Raji (cell line): ENCODE measurements around the gene DPP9.

Experiments used
- POLR2A ChIP-seq: IDR thresholded peaks from 2 replicates; pipeline ENCODE4 v1.6.1; 2011; ENCODE audit warnings: low read depth, low read length, control low read depth; ENCODE audit not compliant: insufficient read depth

The DPP9 gene

GRCh38 chr19:4748185-4748584, 24.5 kb upstream of the DPP9 start:
- TF ChIP-seq POLR2A: no peak

GRCh38 chr19:4745986-4746385, 22.3 kb upstream of the DPP9 start:
- no peak for TF ChIP-seq POLR2A

- no peak for TF ChIP-seq POLR2A
These were observed 21.0 kb upstream of the DPP9 start for GRCh38 chr19:4744451-4745174.

- no peak for TF ChIP-seq POLR2A
These were observed 19.3 kb upstream of the DPP9 start for GRCh38 chr19:4742723-4743646.

GRCh38 chr19:4740092-4740491, 16.4 kb upstream of the DPP9 start:
- TF ChIP-seq POLR2A: no peak

- no peak for TF ChIP-seq POLR2A
These were observed 15.1 kb upstream of the DPP9 start for GRCh38 chr19:4738734-4739133.

GRCh38 chr19:4737955-4738600, 14.4 kb upstream of the DPP9 start:
- TF ChIP-seq POLR2A: no peak

GRCh38 chr19:4733755-4734345, 10.2 kb upstream of the DPP9 start:
- no peak for TF ChIP-seq POLR2A

GRCh38 chr19:4732680-4733114, 9.1 kb upstream of the DPP9 start:
- TF ChIP-seq POLR2A: no peak

- no peak for TF ChIP-seq POLR2A
These were observed 7.1 kb upstream of the DPP9 start for GRCh38 chr19:4730740-4731171.

- no peak for TF ChIP-seq POLR2A
These were observed 5.2 kb upstream of the DPP9 start for GRCh38 chr19:4728871-4729270.

- peak; percentile 67 for TF ChIP-seq POLR2A
These were observed 709 bp downstream of the DPP9 start for GRCh38 chr19:4722671-4723594.

- TF ChIP-seq POLR2A: no peak
These were observed 2.4 kb downstream of the DPP9 start for GRCh38 chr19:4721196-4721595.

- TF ChIP-seq POLR2A: no peak
These were observed 3.5 kb downstream of the DPP9 start for GRCh38 chr19:4720037-4720700.
